HG02763 (cell line): Measurements from ENCODE around the gene ZSWIM4.
A peak's percentile ranks its signal among the peaks of the same experiment; 100 is the strongest.

Experiments used
- ATAC-seq: cut with Tn5 transposase; IDR thresholded peaks from one replicate; pipeline ENCODE4 v1.9.1; 2021; ENCODE audit warnings: mild to moderate bottlenecking, moderate library complexity; ENCODE audit not compliant: unreplicated experiment

ZSWIM4 gene

GRCh38 chr19:13870873-13871272, 75.6 kb downstream of the ZSWIM4 start:
- ATAC-seq, result no peak

- ATAC-seq, result no peak
Observed at GRCh38 chr19:13872339-13872694, 77.1 kb downstream of the ZSWIM4 start.

GRCh38 chr19:13872695-13873389, 77.6 kb downstream of the ZSWIM4 start:
- ATAC-seq, result no peak

GRCh38 chr19:13873834-13874515, 78.7 kb downstream of the ZSWIM4 start:
- ATAC-seq, result no peak

GRCh38 chr19:13875824-13876223, 80.6 kb downstream of the ZSWIM4 start:
- no peak for ATAC-seq

- no peak for ATAC-seq
Observed at GRCh38 chr19:13876834-13877233, 81.6 kb downstream of the ZSWIM4 start, which contains the start of gene NANOS3. TSS of gene NANOS3 (plus strand) at chr19:13877134. CDS start at chr19:13877249, 115 bp downstream.

- ATAC-seq, result no peak
Observed at GRCh38 chr19:13877303-13877702, 82.1 kb downstream of the ZSWIM4 start.

- peak; percentile 76 for ATAC-seq
Observed at GRCh38 chr19:13880059-13881043, 85.1 kb downstream of the ZSWIM4 start.

- no peak for ATAC-seq
Observed at GRCh38 chr19:13881251-13881691, 86.0 kb downstream of the ZSWIM4 start.
